CD4-positive, CD25-positive, alpha-beta regulatory T cell (primary cell): ENCODE results near the gene EIF4E2. TPM values are rescaled to one million over a fixed set of nuclear protein-coding genes. Genes with fewer than 3 reads are reported as not detected.
"Not testable (repeated sequence)": the region's sequence is repeated elsewhere in the genome, so short reads cannot be mapped to it uniquely, and the experiment has no call there.

Experiments
- ATAC-seq, 2 donors: fragments of 150-1000 bp; cut with Tn5 transposase; one replicate each; pipeline ENCODE4 v1.10.0; 2021; ENCODE audit warnings: low read depth in 2 of 2, moderate number of reproducible peaks in 2 of 2, moderate library complexity in 1 of 2
- DNase-seq, 3 donors: peaks; one replicate each; pipeline versions ENCODE4 v3.0.0 to v3.0.0-alpha.2; 2012 to 2022; ENCODE audit warnings: mixed read lengths in 1 of 3
- H3K27ac ChIP-seq: one replicate; pipeline ENCODE4 v1.7.0; 2013; ENCODE audit warnings: mild to moderate bottlenecking, low read length; ENCODE audit not compliant: insufficient read depth, poor library complexity, severe bottlenecking
- H3K27me3 ChIP-seq: one replicate; pipeline ENCODE4 v1.7.0; 2013; ENCODE audit warnings: low read length; ENCODE audit not compliant: control insufficient read depth, insufficient read depth
- H3K36me3 ChIP-seq: one replicate; pipeline ENCODE4 v1.7.0; 2013; ENCODE audit warnings: mild to moderate bottlenecking, low read length, moderate library complexity; ENCODE audit not compliant: control insufficient read depth, insufficient read depth
- H3K4me1 ChIP-seq: 2 replicates; pipeline ENCODE4 v1.7.0; 2013; ENCODE audit warnings: mild to moderate bottlenecking, low read length; ENCODE audit not compliant: insufficient read depth, control insufficient read depth, poor library complexity, severe bottlenecking
- H3K4me3 ChIP-seq: one replicate; pipeline ENCODE4 v1.7.0; 2013; ENCODE audit warnings: low read depth, mild to moderate bottlenecking, low read length, moderate library complexity
- H3K9me3 ChIP-seq, 2 experiments: 1 replicate in 1 of 2; 2 replicates in 1 of 2; pipeline ENCODE4 v1.7.0; 2013; ENCODE audit warnings: low read length in 2 of 2, mild to moderate bottlenecking in 1 of 2, moderate library complexity in 1 of 2; ENCODE audit not compliant: control insufficient read depth in 2 of 2
- H3K27ac Mint-ChIP-seq, 3 donors: one replicate each; pipeline ENCODE4 v1.8.0; 2020 to 2022; ENCODE audit warnings: mild to moderate bottlenecking in 3 of 3, mixed read lengths in 3 of 3, moderate library complexity in 2 of 3
- H3K27me3 Mint-ChIP-seq: one replicate; pipeline ENCODE4 v1.8.0; 2022; ENCODE audit warnings: mild to moderate bottlenecking, mixed read lengths
- H3K36me3 Mint-ChIP-seq: one replicate; pipeline ENCODE4 v1.8.0; 2020; ENCODE audit warnings: mixed read lengths
- H3K4me1 Mint-ChIP-seq, 4 donors: one replicate each; pipeline ENCODE4 v1.8.0; 2020 to 2022; ENCODE audit warnings: mixed read lengths in 4 of 4, mild to moderate bottlenecking in 1 of 4
- H3K4me3 Mint-ChIP-seq, 4 donors: one replicate each; pipeline ENCODE4 v1.8.0; 2020 to 2022; ENCODE audit warnings: mild to moderate bottlenecking in 4 of 4, mixed read lengths in 4 of 4, moderate library complexity in 3 of 4
- H3K9me3 Mint-ChIP-seq, 7 donors: one replicate each; pipeline ENCODE4 v1.8.0; 2020 to 2022; ENCODE audit warnings: mixed read lengths in 7 of 7, mild to moderate bottlenecking in 3 of 7, moderate library complexity in 2 of 7
- polyA plus RNA-seq, 4 donors: library from polyadenylated mRNA; unstranded; fragments of 300-500 nt; fragmentation: Illumina TruSeq; gene quantifications; one replicate each; pipeline ENCODE4 v1.2.3, GENCODE V29; 2021
- total RNA-seq: library from RNA; stranded (reverse); gene quantifications from one replicate; pipeline ENCODE4 v1.2.3, GENCODE V29; 2022

The EIF4E2 gene
- total and polyA plus RNA-seq, 5 donors from 2014 or later, result 60.0 to 122 (median 94.0) TPM

GRCh38 chr2:232528746-232529460 lies 21.6 kb upstream of the EIF4E2 start:
- peak overlapping the region in 1 of 3 donors; percentile 26 for H3K27ac Mint-ChIP-seq
- DNase-seq, result no peak
- peaks cover 33% of the 10 kb centered on the region for H3K27me3 Mint-ChIP-seq

DNA sequence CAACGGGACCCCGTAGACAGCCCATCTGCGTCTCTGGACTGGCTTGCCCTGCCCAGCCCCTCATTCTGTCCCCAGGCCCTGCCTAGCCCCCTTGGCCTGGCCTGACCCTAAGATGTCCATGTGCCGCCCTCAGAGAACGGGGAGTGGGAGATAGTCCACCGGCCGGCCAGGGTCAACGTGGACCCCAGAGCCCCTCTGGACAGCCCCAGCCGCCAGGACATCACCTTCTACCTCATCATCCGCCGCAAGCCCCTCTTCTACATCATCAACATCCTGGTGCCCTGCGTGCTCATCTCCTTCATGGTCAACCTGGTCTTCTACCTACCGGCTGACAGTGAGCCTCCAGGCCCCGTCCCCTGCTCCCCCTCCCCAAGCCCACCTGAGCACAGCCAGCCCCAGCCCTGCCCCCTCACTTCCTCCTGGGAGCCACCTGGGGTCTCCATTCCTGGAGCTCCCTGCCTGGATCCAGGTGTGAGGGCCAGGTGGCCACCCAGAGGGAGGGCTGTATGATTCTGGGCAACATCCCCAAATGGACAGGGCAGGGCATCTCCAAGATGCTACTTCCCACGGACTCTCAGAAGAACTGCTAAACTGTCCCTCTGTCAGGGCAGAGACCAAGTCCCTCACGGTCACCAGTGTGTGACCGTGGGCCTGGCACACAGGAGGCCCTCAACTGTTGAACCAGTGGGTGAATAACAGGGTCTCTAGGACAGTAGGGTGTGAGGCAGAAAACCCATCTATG lies 20.5 kb upstream of the EIF4E2 start:
- H3K9me3 Mint-ChIP-seq, result peaks cover 0 to 2% (median 0%) of the 10 kb centered on the region in 7 donors
- peaks cover 27% of the 10 kb centered on the region for H3K27me3 Mint-ChIP-seq
- peaks cover 0 to 6% (median 1%) of the 10 kb centered on the region in 4 donors for H3K4me1 Mint-ChIP-seq
- DNase-seq (no peak), ATAC-seq (no peak)
- H3K27me3 ChIP-seq, result no peaks in the 10 kb centered on the region
- no peak overlapping the region for H3K4me3 Mint-ChIP-seq
- H3K27ac ChIP-seq, result no peak overlapping the region
- H3K36me3 Mint-ChIP-seq, result no peaks in the 10 kb centered on the region
- no peak overlapping the region for H3K4me3 ChIP-seq
- H3K27ac Mint-ChIP-seq, result no peak overlapping the region
- no peaks in the 10 kb centered on the region for H3K4me1 ChIP-seq
- H3K9me3 ChIP-seq, result no peaks in the 10 kb centered on the region
- no peaks in the 10 kb centered on the region for H3K36me3 ChIP-seq

More at GRCh38 chr2:232528746-232529460, 21.6 kb upstream of the EIF4E2 start:
- Histone ChIP-seq H3K4me3 (no peak overlapping the region), H3K4me1 (peaks cover 5% of the 10 kb centered on the region), H3K36me3 (no peaks in the 10 kb centered on the region), H3K27ac (no peak overlapping the region), H3K27me3 (no peaks in the 10 kb centered on the region), H3K9me3 (no peaks in the 10 kb centered on the region)
- Mint-ChIP-seq H3K9me3 (peaks cover 0 to 2% (median 0%) of the 10 kb centered on the region in 7 donors), H3K4me1 (peaks cover 0 to 10% (median 1%) of the 10 kb centered on the region in 4 donors), H3K36me3 (no peaks in the 10 kb centered on the region), H3K4me3 (no peak overlapping the region)
- ATAC-seq, result no peak

GRCh38 chr2:232530626-232531260 lies 19.7 kb upstream of the EIF4E2 start:
- H3K4me3 Mint-ChIP-seq, result no peak overlapping the region
- Histone ChIP-seq H3K4me1 (no peaks in the 10 kb centered on the region), H3K4me3 (no peak overlapping the region), H3K27ac (no peak overlapping the region), H3K9me3 (no peaks in the 10 kb centered on the region), H3K36me3 (no peaks in the 10 kb centered on the region), H3K27me3 (no peaks in the 10 kb centered on the region)
- H3K36me3 Mint-ChIP-seq, result no peaks in the 10 kb centered on the region
- H3K9me3 Mint-ChIP-seq, result peaks cover 0 to 2% (median 0%) of the 10 kb centered on the region in 7 donors
- peaks cover 0 to 6% (median 1%) of the 10 kb centered on the region in 4 donors for H3K4me1 Mint-ChIP-seq
- no peak for ATAC-seq
- H3K27ac Mint-ChIP-seq, result no peak overlapping the region
- no peak for DNase-seq
- H3K27me3 Mint-ChIP-seq, result peaks cover 27% of the 10 kb centered on the region

GRCh38 chr2:232532419-232532818 lies 18.1 kb upstream of the EIF4E2 start:
- H3K27me3 Mint-ChIP-seq, result peaks cover 15% of the 10 kb centered on the region
- peaks cover 0 to 6% (median 1%) of the 10 kb centered on the region in 4 donors for H3K4me1 Mint-ChIP-seq
- Histone ChIP-seq H3K9me3 (no peaks in the 10 kb centered on the region), H3K36me3 (no peaks in the 10 kb centered on the region), H3K27ac (no peak overlapping the region), H3K27me3 (peaks cover 4% of the 10 kb centered on the region), H3K4me3 (no peak overlapping the region), H3K4me1 (no peaks in the 10 kb centered on the region)
- H3K36me3 Mint-ChIP-seq, result no peaks in the 10 kb centered on the region
- H3K9me3 Mint-ChIP-seq, result peaks cover 0 to 2% (median 0%) of the 10 kb centered on the region in 7 donors
- ATAC-seq (no peak), DNase-seq (no peak)
- H3K4me3 Mint-ChIP-seq, result peak overlapping the region in 1 of 4 donors; percentile 90
- no peak overlapping the region for H3K27ac Mint-ChIP-seq

DNA sequence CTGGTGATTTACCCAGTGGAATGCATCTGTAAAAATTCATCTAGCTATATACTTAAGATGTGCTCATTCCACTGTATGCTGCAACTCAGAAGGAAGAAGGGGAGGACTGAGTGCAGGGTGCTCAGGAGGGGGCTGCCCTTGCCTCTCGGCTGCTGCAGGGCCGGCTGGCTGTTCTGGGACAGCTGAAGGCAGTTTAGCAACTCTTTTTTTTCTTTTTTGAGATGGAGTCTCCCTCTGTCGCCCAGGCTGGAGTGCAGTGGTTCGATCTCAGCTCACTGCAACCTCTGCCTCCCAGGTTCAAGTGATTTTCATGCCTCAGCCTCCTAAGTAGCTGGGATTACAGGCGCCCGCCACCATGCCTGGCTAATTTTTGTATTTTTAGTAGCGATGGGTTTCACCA lies 17.7 kb upstream of the EIF4E2 start:
- DNase-seq, H3K36me3 ChIP-seq, H3K4me1 Mint-ChIP-seq, H3K36me3 Mint-ChIP-seq, H3K9me3 Mint-ChIP-seq, H3K27ac ChIP-seq, H3K4me3 Mint-ChIP-seq, H3K4me3 ChIP-seq, H3K9me3 ChIP-seq, H3K27me3 ChIP-seq, ATAC-seq, H3K4me1 ChIP-seq, H3K27ac Mint-ChIP-seq: not testable (repeated sequence)
- peaks cover 15% of the 10 kb centered on the region for H3K27me3 Mint-ChIP-seq

GRCh38 chr2:232533944-232534710 lies 16.4 kb upstream of the EIF4E2 start:
- no peak overlapping the region for H3K4me3 Mint-ChIP-seq

GRCh38 chr2:232534940-232535651 lies 15.4 kb upstream of the EIF4E2 start:
- Mint-ChIP-seq H3K9me3 (peaks cover 0 to 2% (median 0%) of the 10 kb centered on the region in 7 donors), H3K4me3 (no peak overlapping the region), H3K27ac (no peak overlapping the region), H3K36me3 (no peaks in the 10 kb centered on the region), H3K27me3 (peaks cover 6% of the 10 kb centered on the region), H3K4me1 (peaks cover 0 to 5% (median 1%) of the 10 kb centered on the region in 4 donors)
- Histone ChIP-seq H3K36me3 (no peaks in the 10 kb centered on the region), H3K27me3 (peaks cover 4% of the 10 kb centered on the region), H3K9me3 (no peaks in the 10 kb centered on the region), H3K4me3 (no peak overlapping the region), H3K4me1 (no peaks in the 10 kb centered on the region), H3K27ac (no peak overlapping the region)
- DNase-seq (no peak), ATAC-seq (no peak)

More at GRCh38 chr2:232533944-232534710, 16.4 kb upstream of the EIF4E2 start:
- DNase-seq (no peak), ATAC-seq (peak in 1 of 2 donors; percentile 7)
- peaks cover 0 to 5% (median 1%) of the 10 kb centered on the region in 4 donors for H3K4me1 Mint-ChIP-seq
- H3K27ac Mint-ChIP-seq, result no peak overlapping the region
- H3K27ac ChIP-seq, result no peak overlapping the region
- H3K36me3 Mint-ChIP-seq, result no peaks in the 10 kb centered on the region
- no peaks in the 10 kb centered on the region for H3K9me3 ChIP-seq
- H3K4me3 ChIP-seq, result no peak overlapping the region
- H3K36me3 ChIP-seq, result no peaks in the 10 kb centered on the region
- peaks cover 4% of the 10 kb centered on the region for H3K27me3 ChIP-seq
- peaks cover 9% of the 10 kb centered on the region for H3K27me3 Mint-ChIP-seq
- H3K4me1 ChIP-seq, result no peaks in the 10 kb centered on the region
- H3K9me3 Mint-ChIP-seq, result peaks cover 0 to 2% (median 0%) of the 10 kb centered on the region in 7 donors
